GM13977 (cell line): ENCODE results near the gene KIAA1755.

Experiments
- DNase-seq: peaks from one replicate; pipeline ENCODE4 v3.0.0; 2012; ENCODE audit warnings: low spot score
- CTCF ChIP-seq: IDR thresholded peaks from 2 replicates; pipeline ENCODE4 v1.5.1; 2012; ENCODE audit warnings: mild to moderate bottlenecking, control low read depth; ENCODE audit not compliant: insufficient read depth; ENCODE audit errors: extremely low read depth, missing control alignments
- in situ Hi-C: fragments of 300-500 bp; cut with MboI; formaldehyde crosslinking; loops from one replicate; pipeline ENCODE4 v1.12.0; 2022; ENCODE audit warnings: low sequenced_read_pairs, low pct_unique_long_range_greater_than_20kb, mixed read lengths, inconsistent platforms; ENCODE audit not compliant: unreplicated experiment

Gene KIAA1755

GRCh38 chr20:38213607-38213940, 47.0 kb downstream of the KIAA1755 start:
- in situ Hi-C loops = loop anchor here (25.0 kb wide), 1 partner anchor 651 kb away; no protein-coding TSS in a partner anchor
- no peak for DNase-seq
- TF ChIP-seq CTCF = no peak

GRCh38 chr20:38212806-38213606, 47.5 kb downstream of the KIAA1755 start:
- TF ChIP-seq CTCF = no peak
- DNase-seq = no peak
- in situ Hi-C loops = loop anchor here (25.0 kb wide), 1 partner anchor 651 kb away; no protein-coding TSS in a partner anchor

- DNase-seq = no peak
- no peak for TF ChIP-seq CTCF
- in situ Hi-C loops = loop anchor here (25.0 kb wide), 1 partner anchor 649 kb away; no protein-coding TSS in a partner anchor
These were observed 49.1 kb downstream of the KIAA1755 start for GRCh38 chr20:38211200-38212097.

- no peak for TF ChIP-seq CTCF
- in situ Hi-C loops = loop anchor here (25.0 kb wide), 1 partner anchor 648 kb away; no protein-coding TSS in a partner anchor
- DNase-seq = no peak
These were observed 49.8 kb downstream of the KIAA1755 start for GRCh38 chr20:38210741-38211140.

- TF ChIP-seq CTCF = no peak
- in situ Hi-C loops = loop anchor here (25.0 kb wide), 1 partner anchor 648 kb away; no protein-coding TSS in a partner anchor
- DNase-seq = no peak
These were observed 50.7 kb downstream of the KIAA1755 start for GRCh38 chr20:38209736-38210405.
